Lower leg skin (tissue), 4 donors: ENCODE data around the gene STT3B. TPM values are rescaled to one million over a fixed set of nuclear protein-coding genes. Genes with fewer than 3 reads are reported as not detected.

Experiments used
- DNase-seq, 2 donors: peaks; one replicate each; pipeline ENCODE4 v3.0.0-alpha.2; 2019; ENCODE audit warnings: low spot score in 2 of 2
- H3K4me3 ChIP-seq: fragments of 200-600 bp; sonication (generic); 2 replicates; pipeline ENCODE4 v1.5.1; 2017; ENCODE audit warnings: mild to moderate bottlenecking, low read depth; ENCODE audit not compliant: poor library complexity, severe bottlenecking
- POLR2A ChIP-seq, 2 donors: fragments of 450-650 bp; IDR thresholded peaks; one replicate each; pipeline ENCODE4 v1.6.1; 2016 to 2017; ENCODE audit warnings: antibody characterized with exemption in 2 of 2, mild to moderate bottlenecking in 1 of 2, moderate library complexity in 1 of 2
- WGBS, 2 donors: methylation state at CpG; one replicate each; pipeline ENCODE4 v1.1.5; 2018; 5-methylcytosine and 5-hydroxymethylcytosine counted together
- intact Hi-C: fragments of 100-400 bp; cut with DNase I; formaldehyde crosslinking; loops from one replicate; pipeline ENCODE4 v1.15.0; 2023; ENCODE audit warnings: low total_unique reads
- total RNA-seq, 4 donors: library from RNA; depleted of rRNA; stranded (reverse); fragments of >200 nt; gene quantifications; one replicate each; pipeline ENCODE4 v1.1.0, GENCODE V29; 2016
- TF ChIP-seq, protein P1 (sequence below), 3 donors: fragments of 450-650 bp; IDR thresholded peaks; one replicate each; pipeline ENCODE4 v1.5.1; 2016; ENCODE audit warnings: antibody characterized with exemption in 3 of 3, mild to moderate bottlenecking in 3 of 3, moderate library complexity in 2 of 3

STT3B gene
- total RNA-seq, 4 donors from 2014 or later, result 65.5 to 87.3 (median 76.2) TPM

GRCh38 chr3:31652296-31652695 lies 119.6 kb downstream of the STT3B start:
- H3K4me3 ChIP-seq, result no peak overlapping the region
- no peak for TF ChIP-seq POLR2A (IDR thresholded peaks at IDR 0.05)
- TF ChIP-seq, protein P1, sequence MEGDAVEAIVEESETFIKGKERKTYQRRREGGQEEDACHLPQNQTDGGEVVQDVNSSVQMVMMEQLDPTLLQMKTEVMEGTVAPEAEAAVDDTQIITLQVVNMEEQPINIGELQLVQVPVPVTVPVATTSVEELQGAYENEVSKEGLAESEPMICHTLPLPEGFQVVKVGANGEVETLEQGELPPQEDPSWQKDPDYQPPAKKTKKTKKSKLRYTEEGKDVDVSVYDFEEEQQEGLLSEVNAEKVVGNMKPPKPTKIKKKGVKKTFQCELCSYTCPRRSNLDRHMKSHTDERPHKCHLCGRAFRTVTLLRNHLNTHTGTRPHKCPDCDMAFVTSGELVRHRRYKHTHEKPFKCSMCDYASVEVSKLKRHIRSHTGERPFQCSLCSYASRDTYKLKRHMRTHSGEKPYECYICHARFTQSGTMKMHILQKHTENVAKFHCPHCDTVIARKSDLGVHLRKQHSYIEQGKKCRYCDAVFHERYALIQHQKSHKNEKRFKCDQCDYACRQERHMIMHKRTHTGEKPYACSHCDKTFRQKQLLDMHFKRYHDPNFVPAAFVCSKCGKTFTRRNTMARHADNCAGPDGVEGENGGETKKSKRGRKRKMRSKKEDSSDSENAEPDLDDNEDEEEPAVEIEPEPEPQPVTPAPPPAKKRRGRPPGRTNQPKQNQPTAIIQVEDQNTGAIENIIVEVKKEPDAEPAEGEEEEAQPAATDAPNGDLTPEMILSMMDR (IDR thresholded peaks at IDR 0.05), result no peak
- no peak for DNase-seq
- intact Hi-C loops, result no loop called here

DNA sequence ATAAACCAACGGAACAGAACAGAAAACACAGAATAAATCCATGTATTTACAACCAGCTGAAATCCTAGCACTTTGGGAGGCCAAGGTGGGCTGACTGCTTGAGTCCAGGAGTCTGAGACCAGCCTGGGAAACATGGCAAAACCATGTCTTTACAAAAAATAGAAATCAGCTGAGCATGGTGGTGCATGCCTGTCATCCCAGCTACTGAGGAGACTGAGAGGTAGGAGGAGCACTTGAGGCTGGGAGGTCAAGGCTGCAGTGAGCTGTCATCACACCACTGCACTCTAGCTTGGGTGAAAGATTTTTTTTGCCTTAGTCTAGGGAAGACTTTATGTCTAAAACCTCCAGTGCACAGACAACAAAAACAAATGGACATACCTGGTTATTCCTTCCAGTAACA lies 120.7 kb downstream of the STT3B start:
- DNase-seq, result no peak
- WGBS, 2 donors, result 76 to 82% methylated on average over 1 of the region's 1 CpG
- intact Hi-C loops, result no loop called here
- no peak overlapping the region for H3K4me3 ChIP-seq
- TF ChIP-seq, protein P1 (IDR thresholded peaks at IDR 0.05), result no peak

DNA sequence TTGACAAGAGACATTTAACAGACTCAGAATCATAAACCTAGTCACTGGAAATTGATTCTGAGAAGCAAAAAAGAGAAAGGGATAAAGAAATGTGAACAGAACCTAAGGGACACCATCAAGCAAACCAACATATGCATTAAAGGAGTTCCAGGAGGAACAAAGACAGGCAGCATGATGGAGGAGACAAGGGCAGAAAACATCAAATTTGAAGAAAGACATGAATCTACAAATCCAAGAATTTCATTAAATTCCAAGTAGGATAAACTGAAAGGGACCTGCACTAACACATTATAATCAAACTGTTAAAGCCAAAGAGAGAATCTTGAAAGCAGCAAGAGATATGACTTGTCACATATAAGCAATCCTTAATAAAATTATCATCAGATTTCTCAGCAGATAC lies 122.3 kb downstream of the STT3B start:
- TF ChIP-seq, protein P1 (IDR thresholded peaks at IDR 0.05), result no peak
- no peak for TF ChIP-seq POLR2A (IDR thresholded peaks at IDR 0.05)
- DNase-seq, result no peak
- intact Hi-C loops, result no loop called here
- H3K4me3 ChIP-seq, result no peak overlapping the region

DNA sequence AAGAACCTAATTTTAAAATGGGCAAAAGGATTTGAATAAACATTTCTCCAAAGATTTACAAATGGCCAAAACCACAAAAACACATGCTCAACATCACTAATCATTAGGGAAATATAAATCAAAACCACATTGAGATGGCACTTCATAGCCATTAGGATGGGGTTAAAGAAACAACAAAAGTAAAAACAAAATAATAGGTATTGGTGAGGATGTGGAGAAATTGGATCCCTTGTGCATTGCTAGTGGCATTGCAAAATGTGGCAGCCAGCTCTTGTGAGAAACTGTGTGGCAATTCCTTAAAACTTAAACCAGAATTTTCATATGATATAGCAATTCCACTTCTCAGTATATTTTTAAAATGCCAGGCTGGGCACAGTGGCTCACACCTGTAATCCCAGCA lies 126.5 kb downstream of the STT3B start:
- H3K4me3 ChIP-seq, result no peak overlapping the region
- intact Hi-C loops, result no loop called here
- DNase-seq, result no peak
- TF ChIP-seq, protein P1 (IDR thresholded peaks at IDR 0.05), result no peak
- TF ChIP-seq POLR2A (IDR thresholded peaks at IDR 0.05), result no peak

GRCh38 chr3:31661286-31661685 lies 128.6 kb downstream of the STT3B start:
- TF ChIP-seq, protein P1 (IDR thresholded peaks at IDR 0.05), result no peak
- no peak for TF ChIP-seq POLR2A (IDR thresholded peaks at IDR 0.05)
- WGBS, 2 donors, result 81 to 90% methylated on average over 5 of the region's 5 CpGs
- no peak overlapping the region for H3K4me3 ChIP-seq
- DNase-seq, result peak in 1 of 2 donors; percentile 13
- intact Hi-C loops, result no loop called here

DNA sequence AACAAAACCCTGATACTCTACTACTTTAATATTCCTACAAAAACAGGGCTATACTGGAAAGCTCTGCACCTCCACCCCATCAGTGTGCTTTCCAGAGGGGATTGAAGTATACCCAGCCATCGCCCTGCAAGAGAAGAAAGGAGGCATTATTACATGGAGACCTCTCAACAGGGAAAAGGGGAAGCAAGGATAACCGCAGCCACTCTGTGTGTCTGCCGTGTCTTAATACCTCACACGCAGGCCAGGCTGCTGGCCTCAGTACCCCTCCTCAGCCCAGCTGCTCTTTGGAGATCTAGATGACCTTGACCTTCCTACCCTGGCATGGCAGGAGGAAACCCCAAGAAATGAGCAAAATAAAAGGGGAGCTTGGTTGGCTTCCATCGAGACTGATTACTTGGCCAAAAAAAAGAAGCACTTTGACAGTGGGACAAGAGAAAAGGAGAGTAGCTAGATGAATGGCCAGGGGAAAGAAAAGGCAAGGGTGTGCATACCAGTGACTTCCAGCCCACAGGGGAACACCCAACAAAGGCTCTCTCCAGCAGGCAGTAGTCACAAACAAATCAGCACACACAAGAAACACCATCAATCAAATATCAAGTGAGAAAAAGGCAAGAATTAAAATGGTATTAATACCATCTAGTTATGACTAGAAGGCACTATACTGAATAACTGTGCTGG lies 129.4 kb downstream of the STT3B start:
- intact Hi-C loops, result no loop called here
- peak in 1 of 2 donors; percentile 23 for DNase-seq
- 91 to 94% methylated on average over 5 of the region's 5 CpGs for WGBS, 2 donors
- TF ChIP-seq, protein P1 (IDR thresholded peaks at IDR 0.05), result no peak
- TF ChIP-seq POLR2A (IDR thresholded peaks at IDR 0.05), result no peak
- no peak overlapping the region for H3K4me3 ChIP-seq
